Mesothelial cell of epicardium (in vitro differentiated cells): ENCODE data around the gene SORBS1. TPM values are rescaled to one million over a fixed set of nuclear protein-coding genes. Genes with fewer than 3 reads are reported as not detected.

Experiments
- DNase-seq, 2 experiments: peaks; one replicate each; pipeline ENCODE4 v3.0.0; 2021; ENCODE audit warnings: low spot score in 2 of 2; ENCODE audit not compliant: unreplicated experiment in 2 of 2
- H3K27ac Mint-ChIP-seq: 2 replicates; pipeline ENCODE4 v1.8.0; 2021; ENCODE audit warnings: mixed read lengths
- H3K27me3 Mint-ChIP-seq: 2 replicates; pipeline ENCODE4 v1.8.0; 2021; ENCODE audit warnings: low read depth, mixed read lengths
- H3K36me3 Mint-ChIP-seq: 2 replicates; pipeline ENCODE4 v1.8.0; 2021; ENCODE audit warnings: mixed read lengths
- H3K4me1 Mint-ChIP-seq: 2 replicates; pipeline ENCODE4 v1.8.0; 2021; ENCODE audit warnings: mixed read lengths
- H3K4me3 Mint-ChIP-seq: 2 replicates; pipeline ENCODE4 v1.8.0; 2021; ENCODE audit warnings: mild to moderate bottlenecking, moderate library complexity, mixed read lengths
- H3K9me3 Mint-ChIP-seq: 2 replicates; pipeline ENCODE4 v1.8.0; 2021; ENCODE audit warnings: mixed read lengths
- CTCF ChIP-seq: fragments of 200-600 bp; sonication (generic); IDR thresholded peaks from one replicate; pipeline ENCODE4 v1.5.0; 2021; ENCODE audit warnings: antibody characterized with exemption; ENCODE audit not compliant: unreplicated experiment
- total RNA-seq: library from RNA; stranded (reverse); gene quantifications from 3 replicates; pipeline ENCODE4 v1.2.1, GENCODE V29; 2021

The SORBS1 gene
- total RNA-seq, 1 donor from 2014 or later = 24.9 TPM

- no peak for TF ChIP-seq CTCF
- no peaks in the 10 kb centered on the region for H3K27me3 Mint-ChIP-seq
- H3K36me3 Mint-ChIP-seq = no peaks in the 10 kb centered on the region
- H3K27ac Mint-ChIP-seq = no peak overlapping the region
- no peak overlapping the region for H3K4me3 Mint-ChIP-seq
- H3K4me1 Mint-ChIP-seq = peaks cover 4% of the 10 kb centered on the region
- H3K9me3 Mint-ChIP-seq = no peaks in the 10 kb centered on the region
- DNase-seq = no peak
Observed at GRCh38 chr10:95364342-95364741, 196.8 kb downstream of the SORBS1 start.

DNA sequence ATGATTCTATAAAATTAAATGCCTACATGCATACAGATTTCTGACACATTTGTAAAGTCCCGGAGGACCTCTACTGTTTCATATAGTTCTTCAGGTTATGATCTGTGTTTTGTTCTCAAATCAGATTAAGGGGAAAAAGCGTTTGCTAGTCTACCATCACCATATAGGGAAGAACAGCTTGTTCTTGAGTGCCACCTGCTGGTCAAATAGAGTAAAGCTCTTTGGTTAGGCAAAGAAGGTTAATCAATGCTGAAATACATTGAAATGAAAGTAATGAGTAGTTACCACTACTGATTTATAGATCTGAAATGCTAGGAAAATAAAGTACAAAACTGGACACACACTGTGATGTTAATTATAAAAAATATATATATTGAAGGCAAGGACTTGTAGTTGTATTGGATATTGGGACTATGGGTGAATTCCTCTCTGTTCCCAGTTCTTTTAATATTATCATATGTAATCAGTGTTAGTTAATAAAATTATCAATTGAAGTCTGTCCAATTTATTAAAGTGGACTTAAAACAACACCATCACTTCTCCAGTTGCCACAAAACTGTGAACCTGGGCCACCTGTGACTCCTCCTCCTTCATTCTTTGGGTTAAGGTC is 197.8 kb downstream of the SORBS1 start:
- H3K27me3 Mint-ChIP-seq = no peaks in the 10 kb centered on the region
- H3K27ac Mint-ChIP-seq = no peak overlapping the region
- no peak overlapping the region for H3K4me3 Mint-ChIP-seq
- H3K4me1 Mint-ChIP-seq = peaks cover 8% of the 10 kb centered on the region
- H3K36me3 Mint-ChIP-seq = no peaks in the 10 kb centered on the region
- TF ChIP-seq CTCF = peak; percentile 91
- no peak for DNase-seq
- no peaks in the 10 kb centered on the region for H3K9me3 Mint-ChIP-seq

DNA sequence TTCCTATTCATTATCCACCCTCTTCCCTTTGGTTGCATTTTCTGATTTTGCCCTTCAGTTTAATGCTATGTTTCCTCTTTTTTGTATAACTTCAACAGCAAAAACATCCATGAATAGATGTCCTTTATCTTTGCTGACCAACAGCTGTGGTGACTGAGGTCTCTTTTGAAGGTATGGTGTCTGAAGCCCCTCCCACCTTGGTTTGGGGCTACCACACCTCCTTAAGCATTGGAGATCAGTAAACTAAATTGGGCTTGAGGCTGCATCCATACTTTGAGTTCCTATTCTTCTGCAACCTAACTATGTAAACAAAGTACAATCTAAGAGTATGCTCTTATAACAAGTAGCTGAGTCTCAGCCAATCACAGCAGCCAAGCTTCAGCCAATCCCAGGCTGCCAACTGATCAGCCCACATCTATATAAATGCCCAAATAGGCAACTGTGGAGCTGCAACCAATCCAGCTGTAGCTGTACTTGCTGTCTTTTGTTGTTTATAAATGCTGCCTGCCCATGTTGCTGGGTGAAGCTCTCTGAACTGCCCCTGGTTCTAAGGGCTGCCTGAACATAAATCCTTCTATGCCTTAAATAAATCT is 201.0 kb downstream of the SORBS1 start:
- TF ChIP-seq CTCF = no peak
- DNase-seq = no peak
- Mint-ChIP-seq H3K9me3 (no peaks in the 10 kb centered on the region), H3K4me3 (no peak overlapping the region), H3K4me1 (peaks cover 30% of the 10 kb centered on the region), H3K36me3 (no peaks in the 10 kb centered on the region), H3K27ac (peak overlapping the region; percentile 23), H3K27me3 (no peaks in the 10 kb centered on the region)

GRCh38 chr10:95359466-95359865 is 201.7 kb downstream of the SORBS1 start:
- DNase-seq = no peak
- Mint-ChIP-seq H3K27ac (no peak overlapping the region), H3K9me3 (no peaks in the 10 kb centered on the region), H3K4me3 (no peak overlapping the region), H3K27me3 (no peaks in the 10 kb centered on the region), H3K36me3 (no peaks in the 10 kb centered on the region), H3K4me1 (peaks cover 37% of the 10 kb centered on the region)
- no peak for TF ChIP-seq CTCF

DNA sequence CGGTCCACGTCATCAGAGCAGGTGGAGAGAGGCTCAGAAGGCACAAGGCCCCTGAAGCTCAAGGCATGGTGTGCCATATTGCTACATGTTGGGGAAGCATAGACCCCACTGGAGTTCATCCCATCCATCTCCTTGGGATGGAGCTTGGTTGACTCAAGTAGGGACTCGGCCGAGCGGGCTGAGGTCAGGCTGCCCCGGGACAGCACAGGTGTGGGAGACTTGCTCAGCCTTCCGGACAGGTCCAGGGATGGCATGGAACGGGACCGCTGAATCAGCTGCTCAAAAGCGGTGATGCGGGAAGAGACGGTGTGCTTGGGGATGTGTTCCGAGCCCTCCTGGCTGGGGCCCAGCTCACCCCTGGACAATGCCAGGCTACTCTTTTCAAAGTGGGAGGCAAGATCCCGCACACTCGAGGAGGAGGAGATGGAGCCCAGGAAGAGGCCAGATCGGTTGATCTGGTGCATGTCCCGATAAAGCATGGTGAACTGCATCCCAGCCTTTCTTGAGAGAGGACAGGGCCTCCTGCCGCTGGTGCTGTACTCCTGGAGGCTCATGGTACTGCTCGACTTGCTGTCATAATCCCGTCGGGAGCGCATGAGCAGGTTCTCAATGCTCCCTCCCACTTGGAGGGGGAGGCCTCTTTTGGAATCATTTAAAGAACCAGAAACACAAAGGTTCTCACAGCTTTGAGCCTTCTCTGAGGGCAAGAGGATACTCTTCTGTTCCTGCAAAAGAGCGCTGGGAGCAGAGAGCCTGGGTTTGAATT is 204.8 kb downstream of the SORBS1 start:
- H3K4me3 Mint-ChIP-seq = no peak overlapping the region
- no peaks in the 10 kb centered on the region for H3K36me3 Mint-ChIP-seq
- no peaks in the 10 kb centered on the region for H3K9me3 Mint-ChIP-seq
- no peaks in the 10 kb centered on the region for H3K27me3 Mint-ChIP-seq
- TF ChIP-seq CTCF = no peak
- no peak overlapping the region for H3K27ac Mint-ChIP-seq
- H3K4me1 Mint-ChIP-seq = peaks cover 39% of the 10 kb centered on the region
- no peak for DNase-seq
